ENCODE results near the gene PCSK6.

Gene PCSK6

GRCh38 chr15:101275018-101275417 is 214.5 kb downstream of the PCSK6 start:
- DNase-seq (ENCODE audit: low read depth), result no peak

- no peak for DNase-seq (ENCODE audit: low read depth)
These were observed 216.0 kb downstream of the PCSK6 start for GRCh38 chr15:101273534-101273933.

- no peak for DNase-seq (ENCODE audit: low read depth)
These were observed 216.9 kb downstream of the PCSK6 start for GRCh38 chr15:101272584-101272983.

- DNase-seq (ENCODE audit: low read depth), result no peak
These were observed 219.9 kb downstream of the PCSK6 start for GRCh38 chr15:101269479-101270223.

- no peak for DNase-seq (ENCODE audit: low read depth)
These were observed 222.0 kb downstream of the PCSK6 start for GRCh38 chr15:101267320-101268104.

GRCh38 chr15:101266787-101267186 is 222.7 kb downstream of the PCSK6 start:
- no peak for DNase-seq (ENCODE audit: low read depth)

GRCh38 chr15:101266034-101266433 is 223.5 kb downstream of the PCSK6 start:
- DNase-seq (ENCODE audit: low read depth), result no peak

GRCh38 chr15:101264911-101265641 is 224.4 kb downstream of the PCSK6 start:
- no peak for DNase-seq (ENCODE audit: low read depth)

GRCh38 chr15:101264011-101264410 is 225.5 kb downstream of the PCSK6 start:
- DNase-seq (ENCODE audit: low read depth), result no peak

GRCh38 chr15:101262551-101262950 is 227.0 kb downstream of the PCSK6 start:
- no peak for DNase-seq (ENCODE audit: low read depth)

- DNase-seq (ENCODE audit: low read depth), result peak; percentile 21
These were observed 231.0 kb downstream of the PCSK6 start for GRCh38 chr15:101258238-101259144.

- DNase-seq (ENCODE audit: low read depth), result no peak
These were observed 232.8 kb downstream of the PCSK6 start for GRCh38 chr15:101256757-101257156.

GRCh38 chr15:101255615-101256241 is 233.8 kb downstream of the PCSK6 start:
- no peak for DNase-seq (ENCODE audit: low read depth)

GRCh38 chr15:101255051-101255395 is 234.5 kb downstream of the PCSK6 start:
- DNase-seq (ENCODE audit: low read depth), result no peak

- DNase-seq (ENCODE audit: low read depth), result no peak
These were observed 235.1 kb downstream of the PCSK6 start for GRCh38 chr15:101254157-101255050.

Data from stimulated activated CD8-positive, alpha-beta memory T cell treated with anti-CD3 and anti-CD28 coated beads, Interleukin-12 subunit alpha, Interleukin-12 subunit beta, amount 100 ng/mL, for 4 hours (primary cell).